NCI-H146 treated with DMSO at 0.1 percent for 48 hours (cell line): ENCODE measurements around the gene KANK4.

ENCODE experiments used
- DNase-seq: peaks from one replicate; lab custom pipeline; 2025; ENCODE audit not compliant: unreplicated experiment; lab: John Stamatoyannopoulos, UW

Gene KANK4

DNA sequence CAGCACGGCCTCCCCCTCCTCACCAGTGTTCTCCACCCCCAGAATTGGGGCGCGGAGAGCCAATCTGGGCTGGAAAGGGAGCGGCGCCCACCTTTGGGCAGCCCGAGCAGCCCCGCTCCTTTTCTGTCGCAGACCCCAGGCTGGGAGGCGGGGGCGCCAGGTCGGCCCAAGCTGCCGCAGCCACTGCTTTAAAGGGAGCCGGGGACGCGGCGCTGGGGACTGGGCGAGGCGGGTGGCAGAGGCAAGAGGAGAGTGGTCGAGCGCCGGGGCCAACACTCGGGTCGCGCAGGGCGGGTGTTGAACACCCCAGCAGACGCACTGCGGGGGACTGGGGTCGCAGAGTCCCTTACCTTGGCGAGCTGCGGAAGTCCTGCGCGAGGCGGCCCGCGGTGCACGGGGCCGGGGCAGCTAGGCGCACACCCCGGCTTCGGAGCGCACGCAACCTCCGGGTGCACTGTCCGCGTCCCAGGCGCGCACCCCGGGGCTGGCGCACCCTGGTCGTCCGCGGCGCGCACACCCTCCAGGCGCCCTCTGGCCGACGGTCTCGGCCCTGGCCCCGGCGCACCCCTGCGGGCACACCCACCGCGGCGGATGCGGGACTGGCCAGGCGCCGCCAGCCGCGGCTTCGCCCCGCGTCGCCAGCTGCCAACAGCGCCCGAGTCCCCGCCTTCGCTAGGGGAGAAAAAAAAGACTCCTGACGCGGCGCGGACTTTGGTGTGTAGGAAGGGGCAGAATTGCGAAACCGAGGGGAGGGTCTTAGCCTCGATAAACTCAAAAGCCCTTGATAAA lies at the start of gene KANK4:
TSS of gene KANK4 (minus strand) at position 679 of the 789 bp plus-strand sequence. CDS start 37,870 bp downstream, outside the sequence.
- no peak for DNase-seq

DNA sequence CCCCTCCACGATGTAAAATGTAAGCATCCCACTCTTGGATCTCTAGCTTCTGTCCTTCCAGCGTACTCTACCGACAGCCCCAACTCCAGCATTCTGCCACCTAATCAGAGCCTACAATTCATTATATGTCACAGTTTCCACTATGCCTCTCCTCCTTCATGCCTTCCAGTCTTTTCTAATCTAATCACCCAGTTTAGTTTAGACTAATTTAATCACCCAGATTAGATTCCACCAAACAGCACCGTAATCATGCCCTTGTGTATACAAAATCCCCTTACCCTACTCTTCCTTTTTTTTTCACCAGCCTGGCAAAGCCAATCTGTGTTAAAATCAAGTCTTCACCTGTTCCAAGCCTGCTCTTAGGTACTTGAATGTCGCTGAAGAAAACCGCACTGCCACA lies 49.8 kb upstream of the KANK4 start:
- DNase-seq: no peak

DNA sequence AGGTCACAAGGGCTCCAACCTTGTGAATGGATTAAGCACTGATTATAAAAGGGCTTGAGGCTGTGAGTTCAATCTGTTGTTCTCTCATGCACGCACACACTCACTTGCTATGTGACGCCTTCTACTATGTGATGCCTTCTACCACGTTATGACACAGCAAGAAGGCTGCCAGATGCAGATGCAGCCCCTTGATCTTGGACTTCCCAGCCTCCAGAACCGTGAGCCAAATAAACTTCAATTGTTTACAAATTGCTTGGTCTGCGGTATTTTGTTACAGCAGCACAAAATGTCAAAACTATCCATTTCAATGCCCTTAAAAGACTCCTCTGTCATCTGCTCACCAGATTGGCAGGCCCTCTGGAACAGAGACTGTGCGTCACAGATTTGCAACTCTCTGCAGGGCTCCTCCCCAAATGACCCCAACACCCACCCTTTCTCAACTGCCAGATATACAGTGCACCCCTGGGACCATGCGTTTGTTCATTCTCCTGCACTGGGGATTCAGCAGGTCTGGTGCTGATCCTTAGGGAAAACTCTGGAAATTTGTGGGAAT lies 47.8 kb upstream of the KANK4 start:
- no peak for DNase-seq

DNA sequence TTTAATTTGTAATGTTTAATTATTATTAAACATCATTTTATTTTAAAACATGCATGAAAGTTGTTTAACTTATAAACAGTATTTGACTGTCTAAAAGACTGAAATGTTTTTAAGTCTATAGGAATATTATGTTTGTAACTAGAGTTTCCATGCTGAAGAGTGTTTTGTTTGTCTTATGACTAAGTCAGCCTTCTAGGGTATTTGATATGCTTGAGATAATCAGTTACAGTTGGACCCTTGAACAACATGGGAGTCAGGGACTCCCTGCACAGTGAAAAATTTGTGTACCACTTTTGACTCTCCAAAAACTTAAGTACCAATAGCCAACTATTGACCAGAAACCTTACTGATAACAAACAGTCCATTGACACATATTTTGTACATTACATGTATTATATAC lies 45.5 kb upstream of the KANK4 start:
- no peak for DNase-seq

DNA sequence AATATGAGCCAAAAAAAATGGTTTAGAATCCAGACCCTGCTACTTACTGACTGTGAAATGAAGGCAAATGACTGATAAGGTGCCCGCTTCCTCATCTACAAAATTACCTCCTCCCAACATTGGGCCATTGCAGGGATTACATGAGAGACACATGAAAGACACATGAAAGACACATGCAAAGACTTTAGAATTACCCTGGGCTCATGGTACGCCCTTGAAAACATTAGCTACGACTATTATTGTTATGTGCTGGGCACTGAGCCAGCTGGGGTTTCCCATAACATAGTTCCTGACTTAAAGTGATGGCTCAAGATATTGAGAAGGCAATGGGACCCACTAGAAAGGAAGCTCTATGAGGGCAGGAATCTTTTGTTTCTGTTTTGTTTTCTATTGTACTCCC lies 43.7 kb upstream of the KANK4 start:
- DNase-seq: no peak

DNA sequence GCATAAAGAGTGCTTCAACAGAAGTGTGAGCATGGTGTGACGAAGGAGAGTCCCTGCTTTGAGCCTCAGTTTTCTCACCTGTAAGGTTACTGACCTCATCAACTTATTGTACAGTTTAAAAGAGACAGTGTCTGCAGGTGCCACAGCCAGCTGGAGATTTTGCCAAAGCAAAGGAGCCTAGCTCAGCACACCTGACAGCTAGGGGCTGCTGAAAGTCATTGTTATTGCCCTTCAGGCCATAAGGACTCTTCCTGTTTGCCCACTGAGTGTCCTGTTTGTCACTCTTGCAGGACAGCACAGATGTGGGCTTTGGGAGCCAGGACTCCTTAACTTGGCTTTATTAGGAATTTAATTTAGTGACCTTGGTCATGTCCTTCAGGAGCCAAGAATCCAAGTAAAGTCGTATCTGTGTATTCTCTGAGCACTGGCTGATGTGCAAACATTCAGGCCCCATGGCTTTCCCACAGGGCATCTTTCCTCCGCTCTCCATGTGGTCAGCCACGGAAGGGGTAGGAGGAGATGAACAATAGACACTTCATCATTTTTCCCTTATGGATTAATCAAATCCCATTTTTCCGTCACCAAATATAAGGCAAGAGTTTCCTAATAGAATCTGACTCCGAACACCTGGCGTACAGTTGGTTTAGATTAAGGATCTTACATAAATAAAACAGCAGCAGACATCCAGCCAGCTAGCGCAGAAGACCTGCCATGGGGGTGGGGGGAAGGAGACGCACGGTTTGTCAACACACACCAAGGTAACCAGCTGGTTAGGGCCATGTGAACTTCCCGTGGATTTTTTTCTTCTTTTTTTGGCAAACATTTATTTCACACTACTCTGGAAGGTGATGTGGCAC lies 43.1 kb upstream of the KANK4 start:
- DNase-seq: peak; percentile 77

DNA sequence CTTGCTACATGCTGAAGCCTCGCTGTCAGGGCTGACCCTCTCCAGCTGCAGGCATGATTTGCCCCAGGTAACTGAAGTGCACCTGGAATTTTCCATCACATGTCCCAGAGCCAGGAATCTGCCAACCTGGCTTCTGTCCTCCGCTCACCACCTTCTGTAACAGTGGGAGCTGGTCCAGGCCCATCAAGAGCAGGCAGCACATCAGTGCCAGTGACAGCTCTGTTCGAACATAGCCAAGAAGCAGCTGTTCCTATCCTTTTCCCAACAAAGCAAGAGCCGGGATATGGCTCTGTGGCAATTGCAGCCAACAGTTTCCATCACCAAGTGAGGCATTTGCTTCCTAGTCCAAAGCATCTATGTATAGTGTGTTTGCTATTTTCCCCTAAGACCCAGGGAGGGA lies 42.2 kb upstream of the KANK4 start:
- DNase-seq: no peak

DNA sequence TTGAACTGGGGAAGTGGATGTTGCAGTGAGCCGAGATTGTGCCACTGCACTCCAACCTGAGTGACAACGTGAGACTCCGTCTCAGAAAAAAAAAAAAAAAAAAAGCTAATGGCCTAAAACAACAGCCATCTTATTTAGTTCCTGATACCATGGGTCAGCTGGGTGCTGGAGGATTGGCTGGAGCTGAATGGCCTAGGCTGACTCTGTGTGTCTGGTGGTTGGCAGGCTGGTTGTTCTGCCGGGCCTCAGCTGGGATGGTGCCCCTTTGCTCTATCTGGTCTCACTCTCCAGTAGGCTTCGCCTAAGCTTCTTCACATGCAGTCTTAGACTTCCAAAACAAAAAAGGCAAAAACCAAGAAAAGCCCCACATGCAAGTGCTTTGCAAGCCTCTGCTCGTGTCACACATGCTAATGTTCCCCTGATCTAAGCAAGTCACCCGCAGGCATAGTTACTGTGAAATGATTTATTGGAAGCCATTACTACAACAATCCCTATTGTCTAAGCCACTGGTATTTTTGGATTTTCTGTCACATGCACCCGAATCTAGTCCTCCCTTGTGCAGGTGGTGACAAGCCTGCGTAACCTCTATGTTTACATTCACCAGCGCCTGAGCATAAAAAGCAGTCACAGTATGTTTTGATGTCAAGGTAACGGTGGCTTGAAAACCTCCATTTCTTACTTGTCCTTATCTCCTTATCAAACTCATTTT lies 39.6 kb upstream of the KANK4 start:
- peak; percentile 77 for DNase-seq

DNA sequence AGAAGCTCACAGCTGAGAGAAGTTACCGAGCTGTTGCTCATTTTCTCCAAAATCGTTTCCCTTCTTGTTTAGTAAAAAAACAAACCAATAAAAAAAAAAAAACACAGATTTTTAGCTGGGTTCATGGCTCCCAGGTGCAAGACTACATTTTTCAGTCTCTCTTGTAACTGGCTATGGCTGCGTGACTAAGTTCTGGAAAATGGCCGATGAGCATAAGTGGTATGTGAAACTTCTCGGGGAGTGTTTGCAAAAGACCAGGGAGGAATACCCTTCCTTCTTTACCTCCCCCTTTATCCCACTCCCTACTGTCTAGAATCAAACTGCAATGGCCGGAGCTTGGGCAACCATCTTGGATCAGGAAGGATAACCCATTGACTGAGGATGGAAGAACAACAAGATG lies 38.7 kb upstream of the KANK4 start:
- no peak for DNase-seq

DNA sequence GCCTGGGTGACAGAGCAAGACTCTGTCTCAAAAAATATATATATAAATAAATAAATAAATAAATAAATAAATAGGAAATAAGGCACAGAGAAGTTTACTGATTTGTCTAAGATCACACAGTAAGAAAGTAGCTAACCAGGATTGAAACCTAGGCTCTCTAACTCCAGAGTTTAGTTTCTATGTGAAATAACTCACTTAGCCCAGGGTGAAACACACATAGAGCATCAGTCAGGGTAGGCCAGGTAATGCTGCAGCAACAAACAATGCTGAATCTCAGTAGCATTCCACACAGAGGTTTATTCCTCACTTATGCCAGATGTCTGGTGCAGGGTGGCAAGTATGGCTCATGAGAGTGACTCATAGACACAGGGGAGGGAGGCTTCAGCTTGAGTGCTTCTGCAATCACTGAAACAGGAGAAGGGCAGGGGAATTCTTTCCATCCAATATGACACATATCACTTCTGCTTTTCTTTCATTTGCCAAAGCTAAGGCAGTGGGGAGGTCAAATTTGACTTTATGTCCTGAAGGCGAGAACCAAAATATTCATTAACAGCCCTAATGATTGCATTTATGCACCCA lies 37.1 kb upstream of the KANK4 start:
- no peak for DNase-seq

DNA sequence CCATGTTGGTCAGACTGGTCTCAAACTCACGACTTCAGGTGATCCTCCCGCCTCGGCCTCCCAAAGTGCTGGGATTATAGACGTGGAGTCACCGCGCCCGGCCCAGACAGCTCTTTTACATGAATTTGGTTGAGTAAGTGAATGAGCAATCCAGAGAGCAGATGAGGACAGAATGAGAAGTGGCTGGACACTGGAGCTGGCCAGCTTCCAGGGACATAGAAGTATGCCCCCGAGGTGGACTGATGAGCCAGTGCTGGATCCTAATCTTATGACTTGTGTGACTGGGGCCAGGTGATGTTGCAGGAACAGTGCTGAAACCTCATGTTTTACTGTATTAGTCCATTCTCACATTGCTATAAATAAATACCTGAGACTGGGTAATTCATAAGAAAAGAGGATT lies 35.9 kb upstream of the KANK4 start:
- no peak for DNase-seq

DNA sequence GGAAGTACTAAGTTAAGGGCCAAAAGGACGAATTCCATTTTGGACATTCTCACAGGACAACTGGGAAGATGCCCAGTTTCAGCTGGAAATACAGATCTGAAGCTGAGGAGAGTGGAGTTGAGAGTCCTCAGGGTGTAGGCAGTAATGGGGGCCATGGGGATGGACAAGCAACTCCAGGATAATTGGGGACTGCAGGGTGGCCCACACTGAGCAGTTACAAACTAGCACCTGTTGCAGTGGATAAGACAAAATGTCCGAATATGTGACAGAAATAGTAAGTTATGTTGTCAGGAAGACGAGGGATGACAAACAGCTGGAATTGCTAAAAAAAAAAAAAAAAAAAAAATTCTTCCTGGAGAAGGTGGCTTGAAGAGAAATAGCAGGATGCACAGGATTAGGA lies 34.6 kb upstream of the KANK4 start:
- DNase-seq: no peak

DNA sequence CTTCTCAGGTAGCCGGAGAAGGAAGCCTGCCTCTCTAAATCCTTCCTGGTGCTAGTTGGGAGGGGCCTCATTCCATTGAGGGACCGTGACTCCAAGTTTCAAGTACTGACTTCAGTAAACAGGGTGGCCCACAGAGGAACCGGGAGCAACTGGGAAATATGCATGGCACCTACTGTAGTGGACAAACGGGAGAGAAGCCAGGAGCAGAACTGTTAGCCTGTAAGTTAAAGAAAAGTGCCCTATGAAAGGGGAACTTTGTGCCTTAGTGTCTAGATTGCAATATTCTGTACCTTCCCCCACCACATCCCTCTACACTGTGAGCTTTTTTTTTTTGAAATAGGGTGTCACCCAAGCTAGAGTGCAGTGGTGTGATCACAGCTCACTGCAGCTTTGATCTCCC lies 33.2 kb upstream of the KANK4 start:
- DNase-seq: no peak

DNA sequence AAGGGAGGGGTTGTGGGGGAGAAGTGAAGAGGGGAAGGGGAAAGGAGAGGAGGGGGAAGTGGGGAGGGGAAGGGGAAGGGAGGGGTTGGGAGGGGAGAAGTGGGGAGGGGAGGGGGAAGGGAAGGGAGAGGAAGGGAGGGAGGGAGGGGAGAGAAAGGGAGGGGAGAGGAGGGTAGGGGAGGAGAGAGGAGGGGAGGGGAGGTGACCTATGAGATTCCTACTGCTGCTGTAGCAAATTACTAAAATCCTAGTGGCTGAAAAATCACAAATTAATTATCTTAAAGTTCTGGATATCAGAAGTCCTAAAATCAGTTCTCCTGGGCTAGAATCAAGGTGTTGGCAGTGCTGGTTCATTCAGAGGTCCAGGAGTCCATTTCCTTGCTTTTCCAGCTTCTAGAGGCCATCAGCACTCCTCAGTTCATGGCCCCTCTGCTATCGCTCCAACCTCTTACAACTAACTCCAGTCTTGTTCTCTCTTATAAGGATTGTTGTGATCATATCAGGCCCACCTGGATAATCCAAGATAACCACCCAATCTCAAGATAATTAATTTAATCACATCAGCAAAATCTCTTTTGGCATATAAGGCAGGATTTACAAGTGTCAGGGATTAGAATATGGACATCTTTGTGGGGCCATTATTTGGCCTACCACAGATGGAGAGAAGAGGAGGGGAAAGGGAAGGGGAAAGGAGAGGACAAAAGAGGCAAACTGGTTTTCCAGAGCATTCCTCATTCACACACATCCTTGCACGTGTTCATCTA lies 30.4 kb upstream of the KANK4 start:
- no peak for DNase-seq

DNA sequence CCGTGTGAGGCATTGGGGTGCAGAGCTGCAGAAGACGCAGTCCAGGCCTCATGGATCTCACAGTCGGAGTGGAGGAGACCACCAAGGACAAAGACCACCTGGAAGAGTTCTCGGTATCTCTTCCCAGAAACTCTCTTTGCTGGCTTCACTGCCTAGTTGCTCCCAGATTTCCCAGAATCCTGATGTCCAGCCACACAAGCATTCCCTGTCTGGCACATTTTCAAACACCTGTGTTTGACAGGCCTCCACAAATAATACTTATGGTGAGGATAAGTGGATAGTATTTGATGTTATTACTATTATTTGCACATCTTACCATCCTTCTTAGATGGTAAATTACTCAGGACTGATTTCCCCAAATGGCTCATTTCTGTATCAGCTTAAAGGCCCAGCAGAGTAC lies 27.7 kb upstream of the KANK4 start:
- DNase-seq: no peak

DNA sequence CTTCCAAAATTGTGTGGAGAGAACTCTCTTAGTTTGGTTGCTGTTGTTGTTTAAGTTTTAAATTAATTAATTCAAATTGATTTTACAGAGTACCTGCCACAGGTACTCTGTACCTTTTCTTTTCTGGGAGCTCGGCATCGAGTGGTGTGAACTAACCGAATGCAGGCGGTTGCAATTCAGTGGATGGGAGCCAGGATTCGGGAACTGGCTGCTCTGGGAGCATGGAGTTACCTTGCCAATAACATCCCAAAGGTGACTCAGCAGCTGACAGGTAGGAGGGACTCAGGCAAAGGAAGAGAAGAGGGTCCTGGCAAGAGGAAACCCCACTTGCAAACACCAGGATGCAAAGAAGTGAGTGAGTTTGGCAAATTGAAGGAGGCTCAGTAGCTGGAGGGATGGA lies 24.7 kb upstream of the KANK4 start:
- no peak for DNase-seq

DNA sequence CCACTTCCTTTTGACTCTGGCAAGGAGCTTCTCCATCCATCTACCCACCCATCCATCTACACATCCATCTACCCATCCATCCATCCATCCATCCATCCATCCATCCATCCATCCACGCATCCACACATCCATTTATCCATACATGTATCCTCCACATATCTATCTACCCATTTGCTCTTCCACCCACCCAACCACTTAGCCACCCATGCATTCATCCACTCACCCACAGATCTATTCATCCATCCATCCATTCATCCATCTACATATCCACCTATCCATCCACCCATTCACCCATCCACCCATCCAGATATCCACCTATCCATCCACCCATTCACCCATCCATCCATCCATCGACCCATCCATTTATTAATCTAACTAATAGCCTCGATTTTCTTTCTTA lies 23.0 kb upstream of the KANK4 start:
- DNase-seq: no peak

DNA sequence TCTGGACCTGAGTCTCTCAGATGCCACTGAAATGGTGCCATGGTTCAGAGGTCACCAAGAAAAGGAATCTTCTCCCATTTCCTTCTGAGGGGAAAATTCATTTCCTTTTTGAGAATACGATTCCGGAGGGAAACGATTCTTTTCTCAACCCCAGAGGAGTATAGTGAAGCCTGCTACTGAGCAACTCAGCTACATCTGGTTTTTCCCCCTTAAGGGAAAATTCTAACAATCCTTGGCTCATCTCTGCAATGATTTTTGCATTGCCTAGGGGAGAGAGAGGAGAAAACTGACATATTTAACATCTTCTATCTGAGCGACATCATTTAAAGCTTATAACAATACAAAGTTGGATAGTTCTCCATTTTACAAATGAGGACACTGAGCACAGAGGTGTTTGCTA lies 22.4 kb upstream of the KANK4 start:
- DNase-seq: no peak

DNA sequence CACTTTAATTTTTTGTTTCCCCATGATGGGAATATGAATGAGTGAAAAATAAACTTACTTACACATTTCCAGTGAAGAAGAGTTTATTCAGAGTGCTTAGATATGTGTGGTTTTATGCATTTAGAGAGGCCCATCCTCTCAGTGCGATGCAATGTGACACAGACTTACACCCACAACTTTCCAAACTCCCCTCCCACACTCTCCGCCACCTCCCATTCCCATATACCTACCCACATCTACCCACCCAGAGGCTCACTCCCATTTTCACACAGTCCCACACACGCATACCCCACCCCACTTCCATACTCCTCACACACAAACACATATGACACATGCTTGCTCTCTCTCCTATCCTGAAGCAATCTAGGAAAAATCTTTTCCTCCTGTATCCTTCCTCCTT lies 21.9 kb upstream of the KANK4 start:
- DNase-seq: no peak
